ENCODE results near the gene CTCFL. TPM values are rescaled to one million over a fixed set of nuclear protein-coding genes. Genes with fewer than 3 reads are reported as not detected.

The CTCFL gene
- total RNA-seq, 1 donor from 2014 or later = not detected

DNA sequence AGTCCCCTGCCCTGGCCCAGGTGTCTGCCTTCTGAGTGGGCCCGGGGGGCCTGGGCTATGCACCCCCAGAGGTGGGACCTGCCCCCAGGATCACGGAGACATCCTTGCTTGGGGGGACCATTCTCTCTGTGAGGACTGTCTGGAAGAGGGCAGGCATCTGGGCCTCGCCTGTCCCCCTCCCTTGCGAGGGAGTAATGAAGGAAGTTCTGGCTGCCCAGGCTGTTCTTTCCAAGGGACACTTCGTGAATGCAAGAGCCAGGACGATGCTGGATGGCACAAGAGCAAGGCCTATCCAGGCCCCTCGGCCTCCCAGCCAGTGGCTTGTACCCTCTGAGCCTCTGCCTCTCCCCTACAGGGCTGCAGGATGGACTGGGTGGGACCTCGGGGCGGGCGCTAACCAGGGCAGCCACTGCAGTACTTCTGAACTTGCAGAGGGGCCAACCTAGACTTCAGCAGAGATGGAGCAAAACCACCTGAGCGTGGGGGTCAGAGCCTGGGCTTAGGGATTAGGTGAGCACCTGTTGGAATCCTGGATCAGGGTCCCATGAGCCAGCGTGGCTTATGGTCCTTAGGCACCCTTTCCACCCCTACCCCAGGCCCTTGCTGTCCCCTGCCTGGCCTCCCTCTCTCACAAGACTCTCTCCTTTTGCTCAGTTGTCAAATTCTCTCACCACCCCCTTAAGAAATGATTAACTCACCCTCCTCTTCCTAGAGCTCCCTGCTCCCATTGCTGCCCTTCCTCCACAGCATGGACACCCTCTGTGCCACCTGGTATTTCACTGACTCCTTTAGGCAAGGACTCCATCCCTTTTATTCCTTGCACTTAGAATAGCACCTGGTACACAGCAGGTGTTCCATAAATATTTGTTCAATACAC is 53.2 kb downstream of the CTCFL start:
- FAIRE-seq (no peak), DNase-seq (ENCODE audit: low spot score in 2 of 2) (no peak)

DNA sequence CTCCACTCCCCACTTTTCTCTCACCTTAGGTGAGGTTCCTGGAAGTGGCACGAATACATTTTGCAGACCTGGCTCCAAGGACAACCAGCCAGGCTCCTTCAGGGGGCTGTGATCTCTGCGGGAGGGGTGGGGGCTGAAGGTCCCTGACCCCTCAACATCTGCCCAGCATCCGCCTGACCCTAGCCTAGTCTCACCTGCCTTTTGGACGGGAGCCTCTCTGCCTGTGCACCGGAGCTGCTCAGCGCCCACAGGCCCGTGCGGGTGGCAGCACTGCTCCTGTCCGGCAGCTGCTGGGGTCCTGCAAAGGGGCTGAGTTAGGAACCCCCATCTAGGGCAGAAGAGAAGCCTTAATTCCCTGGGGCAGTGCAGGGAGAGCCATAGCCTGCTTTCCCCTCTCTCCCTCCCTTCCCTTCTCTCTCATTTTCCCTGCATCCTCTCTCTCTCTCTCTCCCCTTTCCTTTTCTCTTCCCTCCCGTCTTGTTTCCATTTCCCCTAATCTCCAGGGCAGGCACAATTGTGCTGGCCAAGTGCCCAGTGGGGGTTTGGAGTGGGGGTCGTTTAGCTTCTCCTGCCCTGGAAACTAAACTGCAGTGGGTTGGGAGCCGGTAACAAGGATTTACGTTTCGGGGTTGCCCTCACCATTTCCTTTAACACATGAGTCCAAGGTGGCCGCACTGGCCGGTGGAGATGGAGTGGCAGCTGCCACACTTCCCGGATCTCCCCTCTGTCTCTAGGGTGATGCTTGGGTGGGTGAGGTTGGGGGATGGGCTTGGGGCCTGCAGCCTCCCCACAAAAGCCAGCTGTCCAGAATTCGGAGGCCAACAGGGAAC is 54.1 kb downstream of the CTCFL start:
- DNase-seq (ENCODE audit: low spot score in 2 of 2) (no peak), FAIRE-seq (no peak)

DNA sequence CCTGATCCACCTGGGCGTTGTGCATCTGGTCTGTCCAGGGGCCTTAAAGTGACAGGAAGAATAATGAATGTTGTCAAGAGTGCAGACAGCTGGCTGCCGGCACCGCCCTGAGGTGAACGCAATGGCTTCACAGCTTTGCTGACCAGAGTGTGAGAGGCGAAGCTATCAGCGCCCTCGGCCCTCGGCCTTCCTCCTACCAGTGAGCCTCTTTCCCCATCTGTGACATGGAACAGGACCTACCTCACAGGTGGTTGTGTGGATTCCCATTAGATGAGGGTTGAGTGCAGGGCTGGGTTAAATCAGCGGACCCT is 54.8 kb downstream of the CTCFL start:
- no peak for DNase-seq (ENCODE audit: low spot score in 2 of 2)
- FAIRE-seq = no peak

DNA sequence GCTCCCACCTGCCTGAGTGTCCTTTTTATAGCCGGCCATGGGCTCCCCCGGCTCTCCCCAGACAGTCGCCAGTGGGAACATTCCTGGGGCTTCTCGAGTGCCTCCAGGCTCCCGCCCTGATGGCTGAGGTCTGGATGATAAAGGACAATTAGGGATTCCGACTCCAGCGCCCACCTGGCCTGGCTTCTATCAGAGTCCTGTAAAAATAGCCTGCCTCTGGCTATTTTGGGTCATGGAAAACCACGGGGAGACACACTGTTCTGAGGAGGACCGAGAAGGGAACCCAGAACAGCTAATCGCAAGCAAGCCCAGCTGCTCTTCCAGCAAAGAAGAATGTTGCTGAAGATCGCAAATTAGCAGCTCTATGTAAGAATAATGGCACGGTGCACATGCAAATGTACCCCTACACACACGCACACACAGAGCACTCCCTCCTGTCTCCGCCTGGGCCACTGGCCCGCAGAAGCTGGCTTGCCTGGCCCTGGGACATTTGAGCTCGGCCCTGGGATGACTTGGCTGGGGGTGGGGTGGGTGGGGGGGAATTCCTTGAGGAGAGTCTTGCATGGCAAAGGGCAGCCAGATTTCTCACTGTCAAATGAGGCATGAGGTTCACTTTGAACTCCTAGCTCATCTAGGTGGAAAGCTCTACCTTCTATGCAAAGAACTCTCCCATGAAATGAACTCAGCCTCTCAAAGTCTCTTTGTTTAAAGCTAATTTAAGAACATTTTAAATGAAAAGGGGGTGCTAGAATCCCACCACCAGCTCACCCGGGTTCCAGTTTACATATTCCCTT is 55.3 kb downstream of the CTCFL start:
- no peak for FAIRE-seq
- DNase-seq (ENCODE audit: low spot score in 2 of 2) = no peak

DNA sequence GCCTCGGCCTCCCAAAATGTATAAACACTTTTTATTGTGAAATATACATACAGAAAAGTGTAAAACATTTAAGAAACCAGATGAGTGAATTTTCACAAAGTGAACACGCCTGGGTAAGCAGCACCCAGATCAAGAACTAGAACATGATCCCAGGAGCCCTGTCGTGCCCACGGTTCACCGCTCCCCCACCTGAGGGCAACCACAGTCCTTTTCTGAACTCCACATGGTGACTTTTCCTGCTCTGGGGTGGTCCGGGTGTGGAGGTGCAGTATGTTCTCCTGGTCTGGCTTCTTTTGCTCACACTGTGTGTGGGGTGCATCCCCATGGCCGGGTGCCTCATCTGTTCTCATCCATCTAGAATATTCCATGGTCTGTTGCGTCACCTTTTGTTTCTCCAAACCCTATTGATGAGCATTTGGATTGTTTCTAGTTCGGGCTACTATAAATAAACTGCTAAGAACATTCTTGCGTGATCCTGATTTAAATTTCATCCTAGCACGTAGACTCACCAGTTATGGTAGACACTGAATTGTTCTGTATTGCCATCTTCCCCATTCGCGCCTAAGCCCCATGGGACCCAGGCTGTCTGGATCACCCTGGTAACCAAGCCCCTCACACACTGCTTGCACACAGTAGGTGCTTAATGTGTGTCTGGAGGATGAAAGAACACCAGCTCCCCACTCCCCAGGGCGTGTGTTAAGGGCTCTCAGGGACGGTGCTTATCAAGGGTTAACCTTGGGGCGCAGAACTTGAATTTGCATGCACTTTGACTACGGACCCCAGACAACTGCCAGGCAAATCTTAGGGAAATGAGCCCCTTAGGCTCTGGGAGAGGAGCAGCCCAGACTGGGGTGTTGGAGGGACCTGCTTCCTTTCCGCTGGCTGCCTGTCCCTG is 56.2 kb downstream of the CTCFL start:
- DNase-seq (ENCODE audit: low spot score in 2 of 2) = no peak
- FAIRE-seq = no peak

DNA sequence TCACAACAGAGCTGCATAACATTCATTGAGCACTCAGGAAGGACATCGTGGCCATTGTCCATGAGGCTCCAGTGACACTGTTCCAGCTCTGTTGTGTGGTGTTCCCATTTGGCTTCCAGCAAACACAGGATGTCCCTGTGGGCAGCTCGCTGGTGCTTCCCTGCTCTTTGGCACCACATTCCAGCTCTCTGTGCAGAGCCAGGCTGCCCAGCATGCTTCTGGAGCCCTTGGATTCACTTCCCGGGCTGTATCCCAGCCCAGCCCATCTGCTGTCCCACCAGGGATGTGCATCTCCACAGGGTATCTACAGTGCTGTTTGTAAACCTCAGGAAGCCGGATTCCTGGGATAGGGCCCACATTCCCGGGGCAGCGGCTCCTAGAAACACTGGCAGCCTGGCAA is 57.2 kb downstream of the CTCFL start:
- FAIRE-seq (no peak), DNase-seq (ENCODE audit: low spot score in 2 of 2) (no peak)

DNA sequence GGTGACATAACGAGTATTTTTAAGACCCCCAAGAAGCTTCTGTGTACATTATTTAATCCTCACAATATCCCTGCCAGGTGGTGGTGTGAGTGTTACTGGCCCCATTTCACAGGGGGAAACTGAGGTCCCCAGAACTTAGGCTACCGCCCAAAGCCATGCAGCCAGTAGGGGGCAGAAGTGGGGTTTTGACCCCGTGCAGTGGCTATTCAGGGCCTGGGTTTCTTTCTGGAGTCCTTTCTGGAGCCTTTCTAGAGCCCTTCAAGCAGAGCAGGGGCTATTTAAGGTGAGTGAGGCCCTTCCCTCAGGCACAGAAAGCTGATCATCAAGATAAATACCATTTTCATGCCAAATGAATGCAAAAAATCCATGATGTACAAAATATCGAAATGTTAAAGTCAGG is 59.0 kb downstream of the CTCFL start:
- FAIRE-seq (no peak), DNase-seq (ENCODE audit: low spot score in 2 of 2) (no peak)

DNA sequence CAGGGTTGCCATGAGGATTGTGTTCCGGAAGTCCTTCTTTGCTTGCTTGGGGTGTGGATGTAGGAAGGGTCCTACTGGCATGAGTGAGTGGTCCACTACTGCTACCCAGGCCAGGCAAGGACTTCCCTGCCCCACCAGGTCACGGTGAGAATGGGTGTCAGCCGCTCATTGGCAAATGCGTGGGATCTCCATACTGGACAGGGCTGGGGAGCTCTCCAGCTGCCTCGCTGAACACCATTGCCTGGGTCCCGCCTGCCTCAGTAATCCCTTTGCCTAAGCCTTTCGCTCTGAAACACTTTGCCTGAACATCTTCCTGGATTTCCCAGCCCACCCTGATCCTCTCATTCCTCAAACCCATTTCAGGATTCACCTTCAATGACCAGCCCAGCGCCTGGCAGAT is 59.5 kb downstream of the CTCFL start:
- no peak for FAIRE-seq

DNA sequence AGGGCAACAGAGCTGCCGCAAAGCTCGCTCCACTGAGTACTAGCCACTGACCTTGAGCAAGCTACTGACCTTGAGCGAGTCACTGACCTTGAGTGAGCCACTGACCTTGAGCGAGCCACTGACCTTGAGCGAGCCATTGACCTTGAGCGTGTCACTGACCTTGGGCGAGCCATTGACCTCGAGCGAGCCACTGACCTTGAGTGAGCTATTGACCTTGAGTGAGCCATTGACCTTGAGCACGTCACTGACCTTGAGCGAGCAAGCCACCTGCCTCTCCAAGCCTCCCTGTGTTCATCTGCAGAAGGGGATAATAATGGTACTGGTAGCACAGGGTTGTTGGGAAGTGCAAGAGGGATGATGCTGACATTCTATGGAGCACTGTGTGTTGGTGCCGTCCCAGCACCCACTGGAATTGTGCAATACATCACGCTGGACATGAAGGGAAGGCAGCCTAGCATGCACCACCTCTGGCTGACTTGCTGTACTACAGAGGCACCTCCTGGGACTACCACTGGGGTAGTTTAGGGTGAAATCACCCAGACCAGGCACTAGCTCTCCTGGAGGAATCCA is 60.2 kb downstream of the CTCFL start:
- no peak for FAIRE-seq

More for the DNA sequence above, 59.5 kb downstream of the CTCFL start:
- no peak for DNase-seq (ENCODE audit: low spot score in 2 of 2)

DNA sequence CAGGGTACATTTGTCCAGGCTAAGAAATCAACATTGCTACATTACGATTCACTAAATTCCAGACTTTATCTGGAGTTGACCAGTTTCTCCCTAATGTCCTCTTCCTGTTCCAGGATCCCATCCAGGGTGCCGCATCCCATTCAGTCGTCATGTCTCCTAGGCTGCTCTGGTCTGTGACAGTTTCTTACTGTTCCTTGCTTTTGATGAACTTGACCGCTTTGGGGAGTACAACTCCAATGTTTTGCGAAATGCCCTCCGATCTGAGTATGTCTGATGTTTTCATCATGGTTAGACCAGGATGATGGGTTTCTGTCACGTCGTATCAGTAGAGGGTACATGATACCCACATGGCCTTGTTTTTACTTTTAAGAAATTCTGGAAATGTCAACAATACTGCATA is 62.2 kb downstream of the CTCFL start:
- DNase-seq (ENCODE audit: low spot score in 2 of 2) (no peak), FAIRE-seq (no peak)

More for the DNA sequence above, 60.2 kb downstream of the CTCFL start:
- no peak for DNase-seq (ENCODE audit: low spot score in 2 of 2)

DNA sequence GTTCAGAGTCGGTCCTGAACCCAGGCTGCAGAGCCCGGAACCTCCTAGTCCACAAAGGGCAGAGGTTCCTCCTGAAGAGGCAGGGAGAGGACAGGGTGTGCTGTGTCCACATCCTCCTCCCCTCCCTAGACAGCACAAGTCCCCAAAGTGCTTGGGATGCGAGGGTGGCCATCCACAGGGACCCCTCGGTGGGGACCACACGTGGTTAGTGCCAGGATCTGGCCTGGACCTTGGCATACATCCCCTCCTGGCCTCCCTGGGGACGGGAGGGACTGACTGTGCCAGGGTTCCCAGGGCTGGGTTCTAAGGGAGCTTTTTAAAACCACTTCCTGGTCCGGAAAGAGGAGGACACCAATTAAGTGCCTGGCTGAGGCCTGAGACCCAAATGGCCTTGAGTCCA is 63.2 kb downstream of the CTCFL start:
- DNase-seq (ENCODE audit: low spot score in 2 of 2) = no peak
- no peak for FAIRE-seq

DNA sequence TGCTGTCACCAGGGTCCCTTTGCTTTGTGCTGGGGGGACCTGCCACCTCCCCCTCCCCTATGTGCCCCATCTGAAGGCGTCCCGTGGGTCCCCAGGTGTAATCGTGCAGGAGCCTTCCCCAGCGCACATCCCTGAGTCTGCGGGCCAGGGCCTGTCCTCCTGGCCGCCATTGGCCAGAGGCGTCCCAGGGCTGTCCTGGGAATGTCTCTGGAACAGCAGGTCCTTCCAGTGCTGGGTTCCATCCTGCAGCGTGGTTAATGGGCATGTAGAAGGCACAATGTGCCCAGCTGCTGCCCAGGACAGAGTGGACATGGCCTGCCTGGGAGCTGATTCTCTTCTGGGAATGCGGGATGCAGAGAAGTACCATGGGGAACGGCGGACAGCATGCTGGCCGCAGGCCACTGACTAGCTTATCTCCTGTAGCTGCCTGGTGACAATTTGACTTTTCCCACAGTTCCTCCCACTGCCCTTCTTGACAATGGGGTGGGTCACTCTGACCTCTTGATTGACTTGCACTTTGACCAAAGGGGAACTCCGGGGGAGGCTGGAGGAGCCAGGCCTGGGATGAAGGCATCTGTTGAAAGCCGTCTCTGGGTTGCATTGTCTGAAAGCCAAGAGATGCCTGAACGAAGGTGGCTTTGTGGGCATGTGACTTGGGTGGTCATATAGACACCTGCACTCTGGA is 64.0 kb downstream of the CTCFL start:
- DNase-seq (ENCODE audit: low spot score in 2 of 2) (no peak), FAIRE-seq (no peak)

DNA sequence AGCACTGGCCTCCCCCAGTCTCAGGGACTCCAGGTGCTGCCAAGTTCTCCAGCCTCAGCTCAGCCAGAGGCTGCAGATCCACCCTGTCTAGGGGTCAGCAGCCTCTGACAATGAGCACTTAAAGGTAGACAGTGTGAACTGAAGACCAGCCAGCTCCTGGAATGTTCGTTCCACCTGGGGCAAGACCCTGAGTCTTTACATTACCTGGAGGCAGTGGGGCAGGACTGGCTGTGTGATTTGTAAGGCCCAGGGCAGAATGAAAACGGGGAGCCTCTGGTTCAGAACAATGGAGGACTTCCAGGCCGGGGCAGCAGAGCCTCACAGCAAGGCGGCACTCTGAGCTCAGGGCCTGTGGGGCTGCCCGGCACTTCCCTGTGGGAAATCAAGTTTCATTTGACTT is 65.0 kb downstream of the CTCFL start:
- FAIRE-seq = no peak

DNA sequence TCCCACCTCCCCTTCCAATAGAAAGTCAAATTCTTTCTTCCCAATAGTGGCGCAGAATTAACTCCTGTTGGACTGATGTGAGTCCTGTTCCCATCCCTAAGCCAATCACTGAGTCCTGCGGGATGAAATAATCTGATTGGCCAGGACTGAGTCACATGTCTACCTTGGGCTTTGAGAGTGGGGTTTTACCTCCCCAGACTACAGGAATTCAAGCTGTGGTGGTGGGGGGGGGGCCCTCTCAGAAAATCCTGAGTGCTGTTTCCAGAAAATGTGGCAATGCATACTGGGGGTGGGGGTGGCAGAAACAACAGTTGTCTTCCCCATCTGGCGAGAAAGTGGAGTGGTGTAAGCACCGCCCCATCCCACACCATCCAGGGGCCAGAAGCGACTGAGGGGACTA is 65.7 kb downstream of the CTCFL start:
- DNase-seq (ENCODE audit: low spot score in 2 of 2) = no peak
- FAIRE-seq = no peak

More for the DNA sequence above, 65.0 kb downstream of the CTCFL start:
- DNase-seq (ENCODE audit: low spot score in 2 of 2) = no peak

DNA sequence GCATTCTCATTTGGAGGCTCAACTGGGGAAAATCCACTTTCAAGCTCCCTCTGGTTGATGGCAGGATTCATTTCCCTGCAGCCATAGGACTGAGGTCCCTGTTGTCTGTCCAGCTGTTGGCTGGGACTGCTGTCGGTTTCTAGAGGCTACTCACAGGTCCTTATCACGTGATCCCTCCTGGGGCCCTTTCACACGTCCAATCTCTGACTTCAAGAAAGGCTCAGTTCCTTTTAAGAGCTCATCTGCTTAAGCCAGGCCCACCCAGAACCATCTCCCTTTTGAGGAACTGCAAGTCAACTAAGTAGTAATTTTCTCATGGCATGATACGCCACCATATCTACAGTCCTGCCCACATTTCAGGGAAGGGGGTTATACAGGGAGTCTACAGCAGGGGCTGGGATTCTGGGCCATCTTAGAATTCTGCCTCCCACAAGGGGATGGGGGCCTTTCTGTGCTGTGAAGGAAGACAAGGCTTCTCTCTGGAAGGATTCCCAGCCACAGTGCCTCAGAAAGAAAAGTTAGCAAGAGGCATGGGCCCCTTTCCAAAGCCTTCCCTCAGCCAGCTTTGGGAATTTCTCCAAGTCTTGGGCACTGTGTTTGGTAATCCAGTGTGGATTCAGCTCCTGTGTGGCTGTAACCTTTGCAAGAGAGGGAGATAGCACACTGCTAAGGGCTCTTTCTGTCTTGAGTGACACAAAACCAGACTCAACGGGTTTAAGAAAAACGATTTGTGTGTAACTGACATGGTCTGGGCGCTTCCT is 66.4 kb downstream of the CTCFL start:
- DNase-seq (ENCODE audit: low spot score in 2 of 2) = peak in 1 of 2 donors; percentile 60

DNA sequence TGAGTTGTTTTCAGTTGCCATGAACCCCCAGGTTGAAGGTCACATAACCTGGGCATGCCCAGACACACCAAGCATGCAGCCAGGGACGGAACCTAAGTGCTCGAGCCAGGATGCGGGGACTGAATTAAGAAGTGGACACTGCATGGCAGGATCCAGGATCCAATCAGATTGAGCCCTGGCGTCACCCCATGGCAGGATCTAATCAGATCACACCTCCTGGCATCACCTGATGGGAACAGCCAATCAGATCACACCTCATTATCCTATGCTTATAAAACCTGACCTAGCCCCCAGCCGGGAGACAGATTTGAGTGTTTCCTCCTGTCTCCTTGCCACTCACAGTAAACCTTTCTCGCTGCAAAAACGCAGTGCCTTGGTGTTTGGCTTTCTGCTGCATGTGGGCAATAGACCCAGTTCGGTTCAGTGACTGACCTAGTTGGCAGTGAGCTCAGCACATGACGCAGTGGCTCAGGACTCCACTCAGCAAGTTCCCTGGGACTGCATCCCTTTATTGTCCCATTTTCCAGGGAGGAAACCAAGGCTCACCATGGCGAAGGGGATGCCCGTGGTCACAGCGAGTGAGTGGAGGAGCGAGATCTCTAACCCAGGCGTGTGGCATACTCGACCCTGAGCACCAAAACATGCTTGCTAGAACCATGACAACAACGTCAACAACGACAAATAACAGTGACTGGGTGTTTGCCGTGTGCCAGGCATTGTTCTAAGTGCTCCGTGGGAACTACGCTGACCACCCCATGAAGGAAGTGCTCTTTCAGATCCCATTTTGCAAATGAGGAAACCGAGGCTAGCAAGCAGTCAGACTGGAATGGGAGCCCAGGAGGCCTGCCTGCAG is 67.5 kb downstream of the CTCFL start:
- FAIRE-seq (no peak), DNase-seq (ENCODE audit: low spot score in 2 of 2) (no peak)

More for the DNA sequence above, 66.4 kb downstream of the CTCFL start:
- FAIRE-seq = no peak

DNA sequence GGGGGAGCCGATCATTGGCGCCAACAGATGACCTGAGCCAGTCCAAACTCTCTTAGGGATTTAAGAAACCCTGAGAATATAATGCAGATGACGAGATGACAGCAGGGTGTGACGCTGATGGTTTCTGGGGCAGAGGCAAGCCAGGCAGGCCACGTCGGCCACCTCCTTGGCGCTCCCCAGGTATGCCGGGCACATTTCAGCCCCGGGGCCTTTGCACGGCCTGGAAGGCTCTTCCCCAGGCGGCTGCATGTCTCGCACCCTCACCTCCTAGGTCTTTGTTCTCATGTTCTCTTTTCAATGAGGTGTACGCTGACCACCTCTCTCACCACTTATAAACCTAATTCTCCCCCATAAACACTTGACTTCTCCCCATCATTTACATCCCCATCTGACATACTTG is 68.8 kb downstream of the CTCFL start:
- DNase-seq (ENCODE audit: low spot score in 2 of 2) (no peak), FAIRE-seq (no peak)

Data from frontal cortex (tissue), 4 donors.